Ishikawa (cell line): ENCODE results near the gene BBIP1.

Experiments
- CEBPB ChIP-seq: IDR thresholded peaks from 2 replicates; pipeline ENCODE4 v1.6.1; 2012
- CREB1 ChIP-seq: IDR thresholded peaks from 2 replicates; pipeline ENCODE4 v1.6.1; 2012; ENCODE audit warnings: low read depth
- EGR1 ChIP-seq: IDR thresholded peaks from 2 replicates; pipeline ENCODE4 v1.6.1; 2012
- EP300 ChIP-seq: IDR thresholded peaks from 2 replicates; pipeline ENCODE4 v1.6.1; 2012; ENCODE audit warnings: borderline replicate concordance
- FOXM1 ChIP-seq: IDR thresholded peaks from 2 replicates; pipeline ENCODE4 v1.6.1; 2012; ENCODE audit warnings: low read depth, borderline replicate concordance
- NFIC ChIP-seq: IDR thresholded peaks from 2 replicates; pipeline ENCODE4 v1.6.1; 2012
- RAD21 ChIP-seq: IDR thresholded peaks from 2 replicates; pipeline ENCODE4 v1.6.1; 2012; ENCODE audit warnings: low read depth
- TAF1 ChIP-seq: IDR thresholded peaks from 2 replicates; pipeline ENCODE4 v1.6.1; 2012; ENCODE audit warnings: low read depth, mild to moderate bottlenecking
- TCF12 ChIP-seq: IDR thresholded peaks from 2 replicates; pipeline ENCODE4 v1.6.1; 2012; ENCODE audit warnings: low read depth
- TEAD4 ChIP-seq: IDR thresholded peaks from 2 replicates; pipeline ENCODE4 v1.6.1; 2012
- YY1 ChIP-seq: IDR thresholded peaks from 2 replicates; pipeline ENCODE4 v1.6.1; 2012; ENCODE audit warnings: low read depth
- ZBTB7A ChIP-seq: IDR thresholded peaks from 2 replicates; pipeline ENCODE4 v1.6.1; 2012; ENCODE audit warnings: low read depth
- TF ChIP-seq, protein P1 (sequence below): IDR thresholded peaks from 2 replicates; pipeline ENCODE4 v1.6.1; 2012
- TF ChIP-seq, protein P2 (sequence below): IDR thresholded peaks from 2 replicates; pipeline ENCODE4 v1.6.1; 2012
- TF ChIP-seq, protein P3 (sequence below): IDR thresholded peaks from 2 replicates; pipeline ENCODE4 v1.6.1; 2012; ENCODE audit warnings: low read depth, mild to moderate bottlenecking

The BBIP1 gene

DNA sequence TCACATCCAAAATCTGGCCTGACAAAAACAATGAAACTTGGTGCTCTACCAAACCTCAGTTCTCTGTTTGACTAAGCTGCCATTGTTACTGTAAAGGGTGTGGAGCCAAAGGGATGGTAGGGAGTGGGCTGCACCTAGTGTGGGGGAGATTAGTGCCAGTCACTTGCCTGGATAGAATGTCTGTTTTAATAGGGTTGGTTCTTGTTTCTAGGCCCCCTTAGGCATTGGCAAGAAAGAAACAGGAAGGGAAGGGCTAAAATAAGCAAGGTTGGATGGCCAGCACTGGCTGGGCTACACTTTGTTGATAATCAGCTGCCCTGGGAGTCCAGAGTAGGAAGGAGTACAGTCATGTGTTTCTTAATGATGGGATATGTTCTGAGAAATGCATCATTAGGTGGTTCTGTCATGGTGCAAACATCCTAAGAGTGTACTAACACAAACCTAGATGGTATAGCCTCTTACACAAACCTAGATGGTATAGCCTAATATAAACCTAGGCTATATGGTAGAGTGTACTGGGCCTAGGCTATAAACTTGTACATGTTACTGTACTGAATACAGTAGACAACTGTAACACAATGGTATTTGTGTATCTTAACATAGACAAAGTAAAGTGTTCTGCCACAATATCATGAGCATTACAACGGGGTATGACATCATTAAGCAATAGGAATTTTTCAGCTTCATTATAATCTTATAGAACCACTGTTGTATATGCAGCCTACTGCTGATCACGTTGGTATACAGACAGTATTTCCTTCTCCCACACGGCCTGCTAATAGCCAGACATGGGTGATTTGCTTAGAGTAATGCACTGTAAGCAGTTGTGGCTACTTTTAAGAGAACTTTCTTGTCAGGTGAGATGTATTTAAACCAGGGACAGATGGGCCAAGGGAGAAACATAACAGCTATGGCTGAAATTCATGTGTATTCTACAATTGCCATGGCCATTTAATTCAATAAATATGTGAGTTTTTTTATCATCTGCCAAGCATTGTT, 15.4 kb downstream of the BBIP1 start:
- TF ChIP-seq TCF12 (no peak), YY1 (no peak), CREB1 (no peak), NFIC (no peak), ZBTB7A (no peak), FOXM1 (no peak), TAF1 (no peak), TEAD4 (no peak), EP300 (no peak), EGR1 (no peak), CEBPB (no peak), RAD21 (no peak)
- TF ChIP-seq, protein P1, sequence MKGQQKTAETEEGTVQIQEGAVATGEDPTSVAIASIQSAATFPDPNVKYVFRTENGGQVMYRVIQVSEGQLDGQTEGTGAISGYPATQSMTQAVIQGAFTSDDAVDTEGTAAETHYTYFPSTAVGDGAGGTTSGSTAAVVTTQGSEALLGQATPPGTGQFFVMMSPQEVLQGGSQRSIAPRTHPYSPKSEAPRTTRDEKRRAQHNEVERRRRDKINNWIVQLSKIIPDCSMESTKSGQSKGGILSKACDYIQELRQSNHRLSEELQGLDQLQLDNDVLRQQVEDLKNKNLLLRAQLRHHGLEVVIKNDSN, result no peak
- TF ChIP-seq, protein P2, sequence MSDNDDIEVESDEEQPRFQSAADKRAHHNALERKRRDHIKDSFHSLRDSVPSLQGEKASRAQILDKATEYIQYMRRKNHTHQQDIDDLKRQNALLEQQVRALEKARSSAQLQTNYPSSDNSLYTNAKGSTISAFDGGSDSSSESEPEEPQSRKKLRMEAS, result no peak
- TF ChIP-seq, protein P3, sequence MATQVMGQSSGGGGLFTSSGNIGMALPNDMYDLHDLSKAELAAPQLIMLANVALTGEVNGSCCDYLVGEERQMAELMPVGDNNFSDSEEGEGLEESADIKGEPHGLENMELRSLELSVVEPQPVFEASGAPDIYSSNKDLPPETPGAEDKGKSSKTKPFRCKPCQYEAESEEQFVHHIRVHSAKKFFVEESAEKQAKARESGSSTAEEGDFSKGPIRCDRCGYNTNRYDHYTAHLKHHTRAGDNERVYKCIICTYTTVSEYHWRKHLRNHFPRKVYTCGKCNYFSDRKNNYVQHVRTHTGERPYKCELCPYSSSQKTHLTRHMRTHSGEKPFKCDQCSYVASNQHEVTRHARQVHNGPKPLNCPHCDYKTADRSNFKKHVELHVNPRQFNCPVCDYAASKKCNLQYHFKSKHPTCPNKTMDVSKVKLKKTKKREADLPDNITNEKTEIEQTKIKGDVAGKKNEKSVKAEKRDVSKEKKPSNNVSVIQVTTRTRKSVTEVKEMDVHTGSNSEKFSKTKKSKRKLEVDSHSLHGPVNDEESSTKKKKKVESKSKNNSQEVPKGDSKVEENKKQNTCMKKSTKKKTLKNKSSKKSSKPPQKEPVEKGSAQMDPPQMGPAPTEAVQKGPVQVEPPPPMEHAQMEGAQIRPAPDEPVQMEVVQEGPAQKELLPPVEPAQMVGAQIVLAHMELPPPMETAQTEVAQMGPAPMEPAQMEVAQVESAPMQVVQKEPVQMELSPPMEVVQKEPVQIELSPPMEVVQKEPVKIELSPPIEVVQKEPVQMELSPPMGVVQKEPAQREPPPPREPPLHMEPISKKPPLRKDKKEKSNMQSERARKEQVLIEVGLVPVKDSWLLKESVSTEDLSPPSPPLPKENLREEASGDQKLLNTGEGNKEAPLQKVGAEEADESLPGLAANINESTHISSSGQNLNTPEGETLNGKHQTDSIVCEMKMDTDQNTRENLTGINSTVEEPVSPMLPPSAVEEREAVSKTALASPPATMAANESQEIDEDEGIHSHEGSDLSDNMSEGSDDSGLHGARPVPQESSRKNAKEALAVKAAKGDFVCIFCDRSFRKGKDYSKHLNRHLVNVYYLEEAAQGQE, result no peak

DNA sequence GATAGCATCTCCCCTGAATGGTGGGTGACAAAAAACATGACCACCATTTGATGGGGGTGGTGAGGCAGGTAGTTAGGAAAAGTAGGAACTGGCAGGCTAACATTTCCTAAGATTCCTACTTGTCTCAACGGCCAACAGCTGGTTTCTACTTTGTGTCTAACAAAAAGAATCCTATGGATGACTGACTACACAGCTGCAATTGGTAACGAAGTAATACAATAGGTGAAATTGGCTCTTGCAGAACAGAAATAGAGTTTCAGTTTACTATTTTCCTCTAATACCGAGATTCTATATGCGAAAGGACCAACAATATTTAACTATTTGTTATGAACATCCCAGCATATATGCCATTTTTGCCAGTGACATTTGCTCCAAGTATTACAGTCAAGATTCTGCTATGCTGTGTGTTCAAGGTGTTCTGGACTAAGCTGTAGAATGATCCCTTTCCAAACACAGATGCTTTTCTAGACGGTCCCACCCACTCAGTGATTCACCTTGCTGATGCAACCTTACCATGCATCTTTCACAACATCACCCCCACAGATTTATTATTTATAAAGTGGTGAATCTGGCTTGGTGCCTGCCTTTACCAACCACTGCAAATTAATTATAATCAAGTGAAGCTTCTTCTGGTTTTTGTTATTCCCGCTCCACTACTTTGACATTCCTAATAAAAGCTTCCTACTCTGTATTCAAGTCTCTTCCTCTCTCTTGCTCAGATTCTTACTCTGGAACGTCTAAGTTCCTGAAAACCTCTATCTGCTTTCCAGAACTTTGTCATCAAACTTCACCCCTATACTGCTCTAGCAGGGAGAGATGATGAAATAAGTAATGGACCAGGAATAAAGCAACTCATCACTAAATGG, 16.8 kb downstream of the BBIP1 start:
- TF ChIP-seq CEBPB, result peak; percentile 77
- no peak for TF ChIP-seq TCF12
- TF ChIP-seq CREB1, result no peak
- TF ChIP-seq EGR1, result no peak
- no peak for TF ChIP-seq RAD21
- TF ChIP-seq, protein P3, result no peak
- TF ChIP-seq, protein P2, result no peak

DNA sequence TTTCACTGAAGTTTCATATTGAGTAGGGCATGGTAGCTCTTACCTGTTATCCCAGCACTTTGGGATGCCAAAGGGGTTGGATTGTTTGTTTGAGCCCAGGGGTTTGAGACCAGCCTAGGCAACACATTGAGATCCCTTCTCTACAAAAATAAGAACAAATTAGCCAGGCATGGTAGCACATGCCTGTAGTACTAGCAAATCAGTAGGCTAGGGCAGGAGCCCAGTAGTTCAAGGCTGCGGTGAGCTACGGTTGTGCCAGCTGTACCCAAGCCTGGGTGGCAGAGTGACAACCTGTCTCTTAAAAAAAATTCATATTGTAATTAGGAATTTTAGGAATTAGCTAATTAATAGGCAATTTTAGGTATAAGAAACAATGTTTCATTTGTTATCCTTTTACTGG, 18.0 kb downstream of the BBIP1 start:
- TF ChIP-seq NFIC (no peak), FOXM1 (no peak), TEAD4 (no peak), RAD21 (no peak), CREB1 (no peak), TAF1 (no peak), TCF12 (no peak), CEBPB (no peak), YY1 (no peak), EGR1 (no peak), EP300 (no peak), ZBTB7A (no peak)
- TF ChIP-seq, protein P2, result no peak
- TF ChIP-seq, protein P3, result no peak
- TF ChIP-seq, protein P1, result no peak
